ENCODE results near the gene MTX1. TPM values are rescaled to one million over a fixed set of nuclear protein-coding genes. Genes with fewer than 3 reads are reported as not detected.
"Not testable (repeated sequence)": the region's sequence is repeated elsewhere in the genome, so short reads cannot be mapped to it uniquely, and the experiment has no call there.

Gene MTX1
- total and polyA plus RNA-seq, 2 of the 4 experiments (the other 2 are of a cell fraction), result 67.2 to 73.7 TPM

GRCh38 chr1:155228096-155228427 is 19.6 kb downstream of the MTX1 start:
- no peaks in the 10 kb centered on the region for H3K27me3 ChIP-seq (ENCODE audit: control insufficient read depth, insufficient read depth, low read length)
- ChIA-PET CTCF (interaction anchor here (1.8 kb wide), 1 partner anchor 22 kb away, joined by 4 read pairs; no protein-coding TSS in a partner anchor), POLR2A (ENCODE audit: unreplicated experiment) (no interaction called here)
- WGBS, 2 experiments (ENCODE audit: extremely low coverage in 2 of 2, insufficient read length in 1 of 2), result no CpG with 5 or more reads among the region's 9 CpGs
- peak overlapping the region; percentile 86; the same call in 2 of the 3 replicates for H2BK15ac ChIP-seq (ENCODE audit: low read depth, low read length)
- ATAC-seq (ENCODE audit: low read depth) (no peak), DNase-seq (peak; percentile 58)
- peak overlapping the region; percentile 95 for H2AK9ac ChIP-seq (replicated peaks; ENCODE audit: low read depth, low read length, poor library complexity)
- H3K36me3 ChIP-seq (ENCODE audit: control insufficient read depth, insufficient read depth, low read length), result no peaks in the 10 kb centered on the region; the same call in 1 of the 2 replicates
- peak overlapping the region; percentile 93 for H2AK5ac ChIP-seq (ENCODE audit: low read depth, low read length)
- H4K91ac ChIP-seq (ENCODE audit: insufficient read depth, low read depth, low read length), result peak overlapping the region; percentile 98
- peak overlapping the region; percentile 43 for H3K18ac ChIP-seq (ENCODE audit: low read depth, low read length)
- no peaks in the 10 kb centered on the region for H3K9me3 ChIP-seq (ENCODE audit: control insufficient read depth, insufficient read depth, low read length)
- peaks cover 3% of the 10 kb centered on the region; the same call in 1 of the 2 replicates for H4K20me1 ChIP-seq (ENCODE audit: insufficient read depth, low read length)
- peaks cover 17% of the 10 kb centered on the region for H3K9me1 ChIP-seq (ENCODE audit: insufficient read depth, low read length)
- H3K23ac ChIP-seq (ENCODE audit: low read depth, low read length), result peak overlapping the region; percentile 85
- H2BK5ac ChIP-seq (ENCODE audit: low read depth, low read length, poor library complexity, severe bottlenecking), result peak overlapping the region; percentile 86
- in situ Hi-C loops (cut with MboI; ENCODE audit: low sequenced_read_pairs), result no loop called here
- H2BK120ac ChIP-seq (ENCODE audit: low read depth, low read length), result peak overlapping the region; percentile 80
- dilution Hi-C loops (cut with HindIII; ENCODE audit: low sequenced_read_pairs, unreplicated experiment), result no loop called here
- H3K4ac ChIP-seq (ENCODE audit: low read depth, low read length), result peak overlapping the region; percentile 98
- peak overlapping the region; percentile 84 for H3K9ac ChIP-seq (ENCODE audit: low read depth, low read length)
- peak overlapping the region; percentile 94 for H3K14ac ChIP-seq (replicated peaks; ENCODE audit: low read depth, low read length)
- intact Hi-C loops (cut with micrococcal nuclease), result no loop called here
- H3K4me1 ChIP-seq (ENCODE audit: control insufficient read depth, insufficient read depth, low read length), result peaks cover 22% of the 10 kb centered on the region
- peak overlapping the region; percentile 89 for H2AFZ ChIP-seq (replicated peaks; ENCODE audit: low read length, poor library complexity)
- TF ChIP-seq CTCF (conservative IDR thresholded peaks at IDR 0.05; ENCODE audit: low read depth, low read length) (no peak), FOS (IDR thresholded peaks at IDR 0.05; ENCODE audit: low read depth, low read length) (no peak), ELK1 (IDR thresholded peaks at IDR 0.05; ENCODE audit: borderline replicate concordance, low read depth, low read length) (no peak), MAZ (IDR thresholded peaks at IDR 0.05; ENCODE audit: borderline replicate concordance, low read depth, low read length) (no peak)
- H3K79me1 ChIP-seq (ENCODE audit: low read depth in 1 of 2, low read length in 2 of 2), result peaks cover 18 to 36% of the 10 kb centered on the region in 2 experiments
- H3K4me3 ChIP-seq (ENCODE audit: insufficient read depth, low read depth, low read length), result peak overlapping the region; percentile 32; the same call in 1 of the 2 replicates
- H3K27ac ChIP-seq (ENCODE audit: insufficient read depth, low read length), result peak overlapping the region; percentile 87
- H3K56ac ChIP-seq (ENCODE audit: extremely low read depth, insufficient read depth, low read length), result peak overlapping the region; percentile 93
- H4K8ac ChIP-seq (ENCODE audit: low read depth in 2 of 2, low read length in 2 of 2), result peak overlapping the region; percentile 90 to 99
- H4K5ac ChIP-seq (ENCODE audit: low read depth, low read length), result peak overlapping the region; percentile 94
- no TSS peak for BruUV-seq (replicated peaks)
- H2BK20ac ChIP-seq (ENCODE audit: low read depth, low read length), result peak overlapping the region; percentile 57; the same call in 1 of the 2 replicates
- peak overlapping the region; percentile 73 for H3K4me2 ChIP-seq (ENCODE audit: low read depth, low read length)

- DNase-seq; H3K27ac ChIP-seq (ENCODE audit: insufficient read depth, low read length); H4K91ac ChIP-seq (ENCODE audit: insufficient read depth, low read depth, low read length); H4K20me1 ChIP-seq (ENCODE audit: insufficient read depth, low read length); H3K36me3 ChIP-seq (ENCODE audit: control insufficient read depth, insufficient read depth, low read length); H3K9ac ChIP-seq (ENCODE audit: low read depth, low read length); dilution Hi-C loops (cut with HindIII; ENCODE audit: low sequenced_read_pairs, unreplicated experiment); H3K56ac ChIP-seq (ENCODE audit: extremely low read depth, insufficient read depth, low read length); H3K27me3 ChIP-seq (ENCODE audit: control insufficient read depth, insufficient read depth, low read length); POLR2A ChIA-PET (ENCODE audit: unreplicated experiment); H3K4me2 ChIP-seq (ENCODE audit: low read depth, low read length); H3K4me3 ChIP-seq (ENCODE audit: insufficient read depth, low read depth, low read length); H4K5ac ChIP-seq (ENCODE audit: low read depth, low read length); H3K18ac ChIP-seq (ENCODE audit: low read depth, low read length); H3K9me1 ChIP-seq (ENCODE audit: insufficient read depth, low read length); H2AFZ ChIP-seq (replicated peaks; ENCODE audit: low read length, poor library complexity); H3K9me3 ChIP-seq (ENCODE audit: control insufficient read depth, insufficient read depth, low read length); ATAC-seq (ENCODE audit: low read depth); H3K4me1 ChIP-seq (ENCODE audit: control insufficient read depth, insufficient read depth, low read length); in situ Hi-C loops (cut with MboI; ENCODE audit: low sequenced_read_pairs); CTCF ChIA-PET; H2AK9ac ChIP-seq (replicated peaks; ENCODE audit: low read depth, low read length, poor library complexity); BruUV-seq (replicated peaks); intact Hi-C loops (cut with micrococcal nuclease); H2BK5ac ChIP-seq (ENCODE audit: low read depth, low read length, poor library complexity, severe bottlenecking); H2BK15ac ChIP-seq (ENCODE audit: low read depth, low read length); H3K23ac ChIP-seq (ENCODE audit: low read depth, low read length): not testable (repeated sequence)
- Histone ChIP-seq H3K79me1 (ENCODE audit: low read depth in 1 of 2, low read length in 2 of 2) (peaks cover 2 to 14% of the 10 kb centered on the region in 2 experiments; a peak in 3 of 4 replicates), H3K14ac (replicated peaks; ENCODE audit: low read depth, low read length) (0 out of 2 replicates have a peak overlapping the region, but pooled peaks have one; percentile 2), H3K4ac (ENCODE audit: low read depth, low read length) (peak overlapping the region; percentile 46; the same call in 1 of the 2 replicates), H2AK5ac (ENCODE audit: low read depth, low read length) (peak overlapping the region; percentile 49; the same call in 1 of the 2 replicates), H2BK20ac (ENCODE audit: low read depth, low read length) (peak overlapping the region; percentile 10; the same call in 1 of the 2 replicates), H4K8ac (ENCODE audit: low read depth in 2 of 2, low read length in 2 of 2) (0 out of 4 replicates have a peak overlapping the region, but pooled peaks of 1 of the 2 experiments have one; percentile 23), H2BK120ac (ENCODE audit: low read depth, low read length) (peak overlapping the region; percentile 34; the same call in 1 of the 2 replicates)
- no CpG with 5 or more reads among the region's 3 CpGs for WGBS, 2 experiments (ENCODE audit: extremely low coverage in 2 of 2, insufficient read length in 1 of 2)
These were observed 22.8 kb downstream of the MTX1 start for GRCh38 chr1:155231302-155231701.
